Loucy (cell line): ENCODE measurements around the gene CASP7.

ENCODE experiments used
- CTCF ChIP-seq: fragments of 200-600 bp; sonication (generic); conservative IDR thresholded peaks from 2 replicates; pipeline ENCODE4 v1.5.1; 2014; ENCODE audit warnings: mild to moderate bottlenecking, antibody characterized with exemption, low read length
- EZH2phosphoT487 ChIP-seq: fragments of 200-600 bp; IDR thresholded peaks from 2 replicates; pipeline ENCODE4 v1.6.1; 2018; ENCODE audit warnings: antibody characterized with exemption, mild to moderate bottlenecking, moderate library complexity, borderline replicate concordance

GRCh38 chr10:113732966-113733365 is 53.3 kb downstream of the CASP7 start:
- no peak for TF ChIP-seq CTCF
- no peak for TF ChIP-seq EZH2phosphoT487
